Keratinocyte (primary cell): ENCODE measurements around the gene RTCA. TPM values are rescaled to one million over a fixed set of nuclear protein-coding genes. Genes with fewer than 3 reads are reported as not detected.

ENCODE experiments used
- DNase-seq: peaks from one replicate; pipeline ENCODE4 v3.0.0-alpha.2; 2011; ENCODE audit warnings: low read depth, missing footprints, low spot score
- FAIRE-seq: peaks from 2 replicates; lab custom pipeline; 2011; peaks lifted over from hg19 to GRCh38; lab: Jason Lieb, UNC
- H2AFZ ChIP-seq: 2 replicates; pipeline ENCODE4 v1.6.0; 2012; ENCODE audit warnings: low read length, control low read depth, inconsistent platforms; ENCODE audit not compliant: control insufficient read depth
- H3K27ac ChIP-seq: 2 replicates; pipeline ENCODE4 v1.5.1; 2011; ENCODE audit warnings: low read length; ENCODE audit not compliant: control insufficient read depth, insufficient read depth
- H3K27me3 ChIP-seq: 3 replicates; pipeline ENCODE4 v1.6.0; 2011; ENCODE audit warnings: low read length; ENCODE audit not compliant: control insufficient read depth, insufficient read depth; ENCODE audit errors: extremely low read depth
- H3K36me3 ChIP-seq, 2 experiments: 2 replicates in 1 of 2; 3 replicates in 1 of 2; pipeline ENCODE4 v1.5.1; 2011; ENCODE audit warnings: low read length in 2 of 2, mild to moderate bottlenecking in 1 of 2; ENCODE audit not compliant: control insufficient read depth in 2 of 2, insufficient read depth in 2 of 2; ENCODE audit errors: extremely low read depth in 1 of 2
- H3K4me1 ChIP-seq: 3 replicates; pipeline ENCODE4 v1.5.1; 2011; ENCODE audit warnings: low read length; ENCODE audit not compliant: control insufficient read depth, insufficient read depth; ENCODE audit errors: extremely low read depth
- H3K4me2 ChIP-seq: 3 replicates; pipeline ENCODE4 v1.6.0; 2011; ENCODE audit warnings: low read depth, low read length; ENCODE audit not compliant: control insufficient read depth, insufficient read depth; ENCODE audit errors: extremely low read depth
- H3K4me3 ChIP-seq, 3 experiments: fragments of 200-600 bp in 1 of 3; sonication (generic) in 1 of 3; 2 replicates in 2 of 3; 3 replicates in 1 of 3; pipeline ENCODE4 v1.5.1; 2011 to 2016; ENCODE audit warnings: low read length in 3 of 3, mild to moderate bottlenecking in 3 of 3, control low read depth in 2 of 3, inconsistent platforms in 1 of 3, low read depth in 1 of 3, mixed read lengths in 1 of 3, mixed run types in 1 of 3, moderate library complexity in 1 of 3; ENCODE audit not compliant: control insufficient read depth in 2 of 3, insufficient read depth in 2 of 3; ENCODE audit errors: extremely low read depth in 1 of 3
- H3K79me2 ChIP-seq: 2 replicates; pipeline ENCODE4 v1.6.0; 2012; ENCODE audit warnings: low read length; ENCODE audit not compliant: control insufficient read depth, insufficient read depth
- H3K9ac ChIP-seq: 3 replicates; pipeline ENCODE4 v1.6.0; 2011; ENCODE audit warnings: low read length; ENCODE audit not compliant: control insufficient read depth, insufficient read depth; ENCODE audit errors: extremely low read depth
- H3K9me1 ChIP-seq: 3 replicates; pipeline ENCODE4 v1.6.0; 2011; ENCODE audit warnings: low read length; ENCODE audit not compliant: control insufficient read depth, insufficient read depth; ENCODE audit errors: extremely low read depth
- H3K9me3 ChIP-seq: 2 replicates; pipeline ENCODE4 v1.5.1; 2012; ENCODE audit warnings: low read depth, low read length; ENCODE audit not compliant: control insufficient read depth
- H4K20me1 ChIP-seq: 3 replicates; pipeline ENCODE4 v1.6.0; 2011; ENCODE audit warnings: low read length; ENCODE audit not compliant: control insufficient read depth, insufficient read depth; ENCODE audit errors: extremely low read depth
- CTCF ChIP-seq, 3 experiments: IDR thresholded peaks in 1 of 3; conservative IDR thresholded peaks in 1 of 3; optimal IDR thresholded peaks in 1 of 3; 2 replicates in 2 of 3; 3 replicates in 1 of 3; pipeline versions ENCODE3 to v1.5.1; 2011; ENCODE audit warnings: low read length in 3 of 3, mild to moderate bottlenecking in 3 of 3, moderate library complexity in 2 of 3, control low read depth in 1 of 3, inconsistent platforms in 1 of 3; ENCODE audit not compliant: insufficient read depth in 2 of 3; ENCODE audit errors: extremely low read depth in 1 of 3
- EZH2 ChIP-seq: IDR thresholded peaks from one replicate; pipeline ENCODE4 v1.6.1; 2012; ENCODE audit warnings: inconsistent platforms, mild to moderate bottlenecking, low read length, moderate library complexity
- dilution Hi-C: fragments of 300-500 bp; cut with MboI; formaldehyde crosslinking; loops from one replicate; pipeline ENCODE4 v1.7.0; 2020; ENCODE audit warnings: low sequenced_read_pairs; ENCODE audit not compliant: extremely low pct_ligation_motif_present
- polyA minus RNA-seq, 3 experiments: library from RNA; depleted of rRNA, polyadenylated mRNA; stranded (reverse); fragments of >200 nt; gene quantifications; 1 replicate in 1 of 3; 2 replicates in 1 of 3; 3 replicates in 1 of 3; pipeline ENCODE4 v1.2.3, GENCODE V29; 2011
- polyA plus RNA-seq, 5 experiments: library from polyadenylated mRNA; depleted of rRNA in 3 of 5; stranded (reverse) in 3 of 5; stranded (forward) in 1 of 5; unstranded in 1 of 5; fragments of >200 nt; gene quantifications; 1 replicate in 1 of 5; 2 replicates in 3 of 5; 3 replicates in 1 of 5; pipeline versions ENCODE4 v1.2.1 to v1.2.3, GENCODE V29; 2011 to 2012; ENCODE audit warnings: missing spikeins in 2 of 5, low read depth in 1 of 5, low replicate concordance in 1 of 5

The RTCA gene
- polyA plus RNA-seq (31.6 to 52.0 TPM (median 33.6 TPM) in 3 replicates), polyA minus RNA-seq (10.6 to 27.4 TPM (median 17.4 TPM) in 3 replicates)
- 51.2 TPM for polyA plus RNA-seq (2011; ENCODE audit: low read depth)
- 36.2 and 63.7 TPM in 2 replicates for polyA plus RNA-seq (2011; cell fraction: cytosol; rRNA removed)
- polyA plus RNA-seq (2011; cell fraction: nucleus; rRNA removed) = 38.1 and 43.1 TPM in 2 replicates
- polyA plus RNA-seq (2012; ENCODE audit: low replicate concordance) = 30.6 and 38.5 TPM in 2 replicates
- 24.9 TPM for polyA minus RNA-seq (2011; cell fraction: cytosol; rRNA and poly(A)+ RNA removed)
- 20.7 and 25.4 TPM in 2 replicates for polyA minus RNA-seq (2011; cell fraction: nucleus; rRNA and poly(A)+ RNA removed)

GRCh38 chr1:100265931-100266740 is at the start of gene RTCA:
TSS of gene RTCA (plus strand) at chr1:100266216. CDS start at chr1:100266376, 160 bp downstream.
- H3K9me1 ChIP-seq = no peaks in the 10 kb centered on the region
- peaks cover 9% of the 10 kb centered on the region for H3K4me1 ChIP-seq
- DNase-seq (peak; percentile 80), FAIRE-seq (peak; percentile 23)
- H3K36me3 ChIP-seq = peaks cover 18 to 28% of the 10 kb centered on the region in 2 experiments
- no peaks in the 10 kb centered on the region for H4K20me1 ChIP-seq
- H3K27ac ChIP-seq = peak within 1 kb of the TSS; percentile 83
- peak within 1 kb of the TSS; percentile 90 for H3K9ac ChIP-seq
- TF ChIP-seq EZH2 (no peak), CTCF (optimal IDR thresholded peaks at IDR 0.05 in 1 of 3, IDR thresholded peaks at IDR 0.05 in 1 of 3, conservative IDR thresholded peaks at IDR 0.05 in 1 of 3; ENCODE audit: extremely low read depth in 1 of 3, insufficient read depth in 2 of 3, low read length in 3 of 3) (no peak)
- no peaks in the 10 kb centered on the region for H3K27me3 ChIP-seq
- peak within 1 kb of the TSS; percentile 97 for H3K4me2 ChIP-seq
- dilution Hi-C loops = no loop called here
- peaks cover 48% of the 10 kb centered on the region for H3K79me2 ChIP-seq
- no peaks in the 10 kb centered on the region for H3K9me3 ChIP-seq
- H2AFZ ChIP-seq = peak within 1 kb of the TSS; percentile 88
- H3K4me3 ChIP-seq = peak within 1 kb of the TSS; percentile 76 to 100 (median 89)

- H3K27me3 ChIP-seq = no peaks in the 10 kb centered on the region
- H3K4me1 ChIP-seq = no peaks in the 10 kb centered on the region
- H3K9me1 ChIP-seq = no peaks in the 10 kb centered on the region
- dilution Hi-C loops = no loop called here
- H3K9me3 ChIP-seq = no peaks in the 10 kb centered on the region
- DNase-seq (no peak), FAIRE-seq (no peak)
- TF ChIP-seq EZH2 (no peak), CTCF (optimal IDR thresholded peaks at IDR 0.05 in 1 of 3, IDR thresholded peaks at IDR 0.05 in 1 of 3, conservative IDR thresholded peaks at IDR 0.05 in 1 of 3; ENCODE audit: extremely low read depth in 1 of 3, insufficient read depth in 2 of 3, low read length in 3 of 3) (no peak)
- H3K4me3 ChIP-seq = no peak overlapping the region
- H3K79me2 ChIP-seq = no peaks in the 10 kb centered on the region
- no peak overlapping the region for H3K27ac ChIP-seq
- no peaks in the 10 kb centered on the region for H4K20me1 ChIP-seq
- H3K9ac ChIP-seq = no peak overlapping the region
- peaks cover 4 to 6% of the 10 kb centered on the region in 2 experiments for H3K36me3 ChIP-seq
- H2AFZ ChIP-seq = no peak overlapping the region
- no peak overlapping the region for H3K4me2 ChIP-seq
These were observed 48.2 kb upstream of the RTCA start for GRCh38 chr1:100217834-100218233.
